Measurements from ENCODE around the gene PLCH1.

DNA sequence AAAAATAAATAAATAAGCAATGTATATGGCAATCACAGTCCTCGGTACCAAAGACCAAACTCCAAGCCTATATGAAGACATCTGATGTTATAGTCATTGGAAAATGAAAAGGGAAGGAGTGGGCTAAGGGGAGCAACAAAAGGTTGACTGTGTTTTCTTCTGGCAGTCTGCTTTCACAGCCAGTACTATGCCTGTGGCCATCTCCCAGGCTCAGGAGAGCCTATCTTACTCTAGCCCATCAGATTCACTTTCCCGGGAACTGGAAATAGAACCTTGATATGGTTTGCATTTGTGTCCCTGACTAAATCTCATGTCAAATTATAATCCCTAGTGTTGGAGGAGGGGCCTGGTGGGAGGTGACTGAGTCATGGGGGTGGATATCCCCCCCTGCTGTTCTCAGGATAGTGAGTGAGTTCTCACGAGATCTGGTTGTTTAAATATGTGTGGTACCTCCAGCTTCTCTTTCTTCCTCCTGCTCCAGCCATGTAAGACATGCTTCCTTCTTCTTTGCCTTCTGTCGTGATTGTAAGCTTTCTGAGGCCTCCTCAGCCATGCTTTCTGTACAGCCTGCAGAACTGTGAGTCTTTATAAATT lies 105.3 kb downstream of the PLCH1 start:
- TF ChIP-seq TEAD1 (CRISPR knock-in tag; IDR thresholded peaks at IDR 0.05) (no peak), MAX (CRISPR knock-in tag; IDR thresholded peaks at IDR 0.05) (no peak), ZNF138 (CRISPR knock-in tag; conservative IDR thresholded peaks at IDR 0.05) (no peak), CTCF (IDR thresholded peaks at IDR 0.05) (no peak), ETV6 (CRISPR knock-in tag; IDR thresholded peaks at IDR 0.05) (no peak), JUN (CRISPR knock-in tag; IDR thresholded peaks at IDR 0.05) (no peak)
- TF ChIP-seq, protein P1, sequence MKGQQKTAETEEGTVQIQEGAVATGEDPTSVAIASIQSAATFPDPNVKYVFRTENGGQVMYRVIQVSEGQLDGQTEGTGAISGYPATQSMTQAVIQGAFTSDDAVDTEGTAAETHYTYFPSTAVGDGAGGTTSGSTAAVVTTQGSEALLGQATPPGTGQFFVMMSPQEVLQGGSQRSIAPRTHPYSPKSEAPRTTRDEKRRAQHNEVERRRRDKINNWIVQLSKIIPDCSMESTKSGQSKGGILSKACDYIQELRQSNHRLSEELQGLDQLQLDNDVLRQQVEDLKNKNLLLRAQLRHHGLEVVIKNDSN (CRISPR knock-in tag; IDR thresholded peaks at IDR 0.05) = no peak
- TF ChIP-seq, protein P2, sequence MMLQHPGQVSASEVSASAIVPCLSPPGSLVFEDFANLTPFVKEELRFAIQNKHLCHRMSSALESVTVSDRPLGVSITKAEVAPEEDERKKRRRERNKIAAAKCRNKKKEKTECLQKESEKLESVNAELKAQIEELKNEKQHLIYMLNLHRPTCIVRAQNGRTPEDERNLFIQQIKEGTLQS (CRISPR knock-in tag; conservative IDR thresholded peaks at IDR 0.05) = no peak
